ENCODE results near the gene NHSL2.

DNA sequence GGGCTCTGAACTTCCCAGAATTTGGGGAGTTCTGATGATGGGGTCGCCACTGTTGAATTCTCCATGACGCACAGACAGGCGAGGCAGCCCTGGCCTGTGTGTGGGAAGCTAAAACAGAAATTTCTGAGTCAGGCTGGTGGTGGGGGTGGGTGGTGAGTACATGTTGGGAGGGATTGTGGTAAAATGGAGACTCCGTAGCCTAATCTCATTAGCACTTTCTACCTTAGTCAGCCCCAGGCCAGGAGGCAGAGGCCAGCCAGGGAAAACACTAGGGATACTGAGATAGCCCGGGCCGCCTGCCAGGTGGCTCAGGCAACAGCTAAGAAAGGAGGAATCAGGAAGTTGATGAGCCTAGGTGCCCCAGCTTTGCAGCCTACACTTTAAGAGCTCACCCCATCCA lies 39.3 kb upstream of the NHSL2 start:
- TF ChIP-seq TAF1 (IDR thresholded peaks at IDR 0.05; ENCODE audit: borderline replicate concordance, low read depth, low read length) = no peak
- no peak for TF ChIP-seq POLR2A (IDR thresholded peaks at IDR 0.05; ENCODE audit: low read depth, low read length)
